ENCODE data around the gene IGF1R.

GRCh38 chr15:98803228-98804056 is 155.1 kb downstream of the IGF1R start:
- TF ChIP-seq, protein P1, sequence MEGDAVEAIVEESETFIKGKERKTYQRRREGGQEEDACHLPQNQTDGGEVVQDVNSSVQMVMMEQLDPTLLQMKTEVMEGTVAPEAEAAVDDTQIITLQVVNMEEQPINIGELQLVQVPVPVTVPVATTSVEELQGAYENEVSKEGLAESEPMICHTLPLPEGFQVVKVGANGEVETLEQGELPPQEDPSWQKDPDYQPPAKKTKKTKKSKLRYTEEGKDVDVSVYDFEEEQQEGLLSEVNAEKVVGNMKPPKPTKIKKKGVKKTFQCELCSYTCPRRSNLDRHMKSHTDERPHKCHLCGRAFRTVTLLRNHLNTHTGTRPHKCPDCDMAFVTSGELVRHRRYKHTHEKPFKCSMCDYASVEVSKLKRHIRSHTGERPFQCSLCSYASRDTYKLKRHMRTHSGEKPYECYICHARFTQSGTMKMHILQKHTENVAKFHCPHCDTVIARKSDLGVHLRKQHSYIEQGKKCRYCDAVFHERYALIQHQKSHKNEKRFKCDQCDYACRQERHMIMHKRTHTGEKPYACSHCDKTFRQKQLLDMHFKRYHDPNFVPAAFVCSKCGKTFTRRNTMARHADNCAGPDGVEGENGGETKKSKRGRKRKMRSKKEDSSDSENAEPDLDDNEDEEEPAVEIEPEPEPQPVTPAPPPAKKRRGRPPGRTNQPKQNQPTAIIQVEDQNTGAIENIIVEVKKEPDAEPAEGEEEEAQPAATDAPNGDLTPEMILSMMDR (conservative IDR thresholded peaks at IDR 0.05): no peak
- no peak for TF ChIP-seq EZH2 (IDR thresholded peaks at IDR 0.05; ENCODE audit: low read depth)
